Endothelial cell of umbilical vein (primary cell): ENCODE measurements around the gene SERPINI1. TPM values are rescaled to one million over a fixed set of nuclear protein-coding genes. Genes with fewer than 3 reads are reported as not detected.

Source experiments
- BruUV-seq: library from RNA; stranded (reverse); fragments of 400-500 nt; replicated peaks from 2 replicates; lab custom pipeline; 2021; lab: Mats Ljungman, UMichigan
- CTCF ChIA-PET: fragments of 300-600, 350-600 bp; sonication (Branson Sonifier 250); formaldehyde crosslinking; loops from one replicate; lab custom pipeline; 2021; ENCODE audit warnings: antibody characterized with exemption, inconsistent platforms; lab: Charles Lee
- POLR2A ChIA-PET: fragments of 300-600, 350-600 bp; sonication (Branson Sonifier 250); formaldehyde crosslinking; loops from one replicate; lab custom pipeline; 2021; ENCODE audit warnings: antibody characterized with exemption, inconsistent platforms; lab: Charles Lee
- DNase-seq: peaks from one replicate; pipeline ENCODE4 v3.0.0-alpha.2; 2011; ENCODE audit warnings: low read depth, low spot score
- FAIRE-seq: peaks from 2 replicates; lab custom pipeline; 2011; peaks lifted over from hg19 to GRCh38; lab: Jason Lieb, UNC
- H2AFZ ChIP-seq: 2 replicates; pipeline ENCODE4 v1.6.0; 2012; ENCODE audit warnings: low read depth, low read length, control low read depth, inconsistent platforms
- H3K27ac ChIP-seq: 2 replicates; pipeline ENCODE4 v1.5.1; 2011; ENCODE audit warnings: low read depth, mild to moderate bottlenecking, control low read depth, low read length, moderate library complexity; ENCODE audit not compliant: insufficient read depth
- H3K27me3 ChIP-seq, 2 experiments: 2 replicates each; pipeline versions ENCODE4 v1.6.0 to v1.6.1; 2011; ENCODE audit warnings: low read length in 2 of 2, mixed read lengths in 1 of 2; ENCODE audit not compliant: control insufficient read depth in 2 of 2, insufficient read depth in 2 of 2
- H3K36me3 ChIP-seq, 2 experiments: 2 replicates in 1 of 2; 3 replicates in 1 of 2; pipeline ENCODE4 v1.5.1; 2011; ENCODE audit warnings: low read length in 2 of 2, mild to moderate bottlenecking in 1 of 2, moderate library complexity in 1 of 2; ENCODE audit not compliant: control insufficient read depth in 2 of 2, insufficient read depth in 2 of 2; ENCODE audit errors: extremely low read depth in 1 of 2
- H3K4me1 ChIP-seq: 3 replicates; pipeline ENCODE4 v1.5.1; 2011; ENCODE audit warnings: mild to moderate bottlenecking, low read length; ENCODE audit not compliant: control insufficient read depth, insufficient read depth; ENCODE audit errors: extremely low read depth
- H3K4me2 ChIP-seq: 2 replicates; pipeline ENCODE4 v1.6.1; 2011; ENCODE audit warnings: low read length, control low read depth, mixed read lengths; ENCODE audit not compliant: insufficient read depth
- H3K4me3 ChIP-seq, 3 experiments: fragments of 200-600 bp in 1 of 3; sonication (generic), shearing (Covaris generic) in 1 of 3; replicated peaks in 1 of 3; 2 replicates each; pipeline ENCODE4 v1.5.1; 2011 to 2016; ENCODE audit warnings: control low read depth in 3 of 3, low read length in 3 of 3, mild to moderate bottlenecking in 2 of 3, inconsistent platforms in 1 of 3, low read depth in 1 of 3, moderate library complexity in 1 of 3; ENCODE audit not compliant: insufficient read depth in 1 of 3
- H3K79me2 ChIP-seq: 2 replicates; pipeline ENCODE4 v1.6.0; 2012; ENCODE audit warnings: low read length, inconsistent platforms; ENCODE audit not compliant: control insufficient read depth, insufficient read depth
- H3K9ac ChIP-seq: replicated peaks from 2 replicates; pipeline ENCODE3; 2011; ENCODE audit warnings: low read length, control low read depth; ENCODE audit not compliant: insufficient read depth; ENCODE audit errors: extremely low read depth
- H3K9me1 ChIP-seq: replicated peaks from 3 replicates; pipeline ENCODE4 v1.6.0; 2011; ENCODE audit warnings: mild to moderate bottlenecking, low read length; ENCODE audit not compliant: control insufficient read depth, insufficient read depth; ENCODE audit errors: extremely low read depth
- H3K9me3 ChIP-seq: replicated peaks from 2 replicates; pipeline ENCODE4 v1.5.1; 2012; ENCODE audit warnings: low read length, inconsistent platforms; ENCODE audit not compliant: control insufficient read depth, insufficient read depth
- H4K20me1 ChIP-seq: replicated peaks from 2 replicates; pipeline ENCODE3; 2011; ENCODE audit warnings: mild to moderate bottlenecking, low read length; ENCODE audit not compliant: control insufficient read depth, insufficient read depth; ENCODE audit errors: extremely low read depth
- EZH2 ChIP-seq: IDR thresholded peaks from 2 replicates; pipeline ENCODE4 v1.6.1; 2012; ENCODE audit warnings: borderline replicate concordance, low read depth, mild to moderate bottlenecking, moderate library complexity, low read length, inconsistent platforms; ENCODE audit not compliant: severe bottlenecking
- FOS ChIP-seq: IDR thresholded peaks from 2 replicates; pipeline ENCODE4 v1.6.1; 2011; ENCODE audit warnings: mild to moderate bottlenecking, low read length, moderate library complexity, borderline replicate concordance; ENCODE audit not compliant: insufficient read depth
- JUN ChIP-seq: IDR thresholded peaks from 2 replicates; pipeline ENCODE4 v1.6.1; 2011; ENCODE audit warnings: borderline replicate concordance, low read depth; ENCODE audit not compliant: insufficient read length, insufficient read depth
- MYC ChIP-seq: IDR thresholded peaks from one replicate; pipeline ENCODE4 v1.6.1; 2011; ENCODE audit warnings: mild to moderate bottlenecking, low read depth, low read length
- dilution Hi-C: fragments of 300-500 bp; cut with MboI; formaldehyde crosslinking; loops from one replicate; pipeline ENCODE4 v1.15.0; 2019; ENCODE audit warnings: low sequenced_read_pairs; ENCODE audit not compliant: extremely low pct_ligation_motif_present
- intact Hi-C: fragments of 100-400 bp; cut with micrococcal nuclease; formaldehyde crosslinking; loops from one replicate; pipeline ENCODE4 v1.10.0; 2022
- polyA plus RNA-seq, 4 experiments: library from polyadenylated mRNA; depleted of rRNA in 3 of 4; stranded (reverse) in 3 of 4; unstranded in 1 of 4; fragments of >200 nt; gene quantifications; 2 replicates each; pipeline versions ENCODE4 v1.2.1 to v1.2.3, GENCODE V29; 2011 to 2012; ENCODE audit warnings: missing spikeins in 1 of 4
- total RNA-seq: library from RNA; stranded (reverse); gene quantifications from 2 replicates; pipeline ENCODE4 v1.2.3, GENCODE V29; 2021
- TF ChIP-seq, protein P1 (sequence below): IDR thresholded peaks from 2 replicates; pipeline ENCODE4 v1.6.1; 2011; ENCODE audit not compliant: insufficient read depth, insufficient read length
- TF ChIP-seq, protein P2 (sequence below), 2 donors: IDR thresholded peaks; 1 replicate in 1 of 2; 2 replicates in 1 of 2; pipeline ENCODE4 v1.5.1; 2011; ENCODE audit warnings: low read length in 2 of 2, mild to moderate bottlenecking in 2 of 2, moderate library complexity in 2 of 2, control low read depth in 1 of 2, inconsistent platforms in 1 of 2, low read depth in 1 of 2; ENCODE audit not compliant: insufficient read depth in 1 of 2; ENCODE audit errors: extremely low read depth in 1 of 2

SERPINI1 gene
- total and polyA plus RNA-seq, 2 donors (not counting 3 experiments of a cell fraction or from before 2014, with no cell fraction given), result 0.22 to 0.28 TPM

DNA sequence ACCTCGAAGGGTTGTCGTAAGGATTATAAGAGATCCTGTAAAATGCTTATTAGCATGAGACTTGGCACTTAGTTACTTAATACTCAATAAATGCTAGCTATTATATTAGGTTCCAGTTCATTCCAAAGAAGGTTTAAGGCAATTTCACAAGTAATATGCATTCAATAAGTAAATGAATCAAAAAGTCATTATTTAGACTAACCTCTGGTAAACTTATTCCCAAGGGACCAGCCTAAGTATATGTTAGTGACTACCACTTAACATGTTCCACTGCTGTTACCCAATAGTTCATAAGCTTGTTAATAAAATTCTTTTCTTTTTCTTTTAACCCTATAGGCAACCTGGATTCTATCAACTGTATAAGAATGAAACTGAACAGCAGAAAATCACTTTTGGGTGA lies 5.9 kb upstream of the SERPINI1 start:
- ChIA-PET POLR2A (no interaction called here), CTCF (interaction anchor here (0.8 to 1.1 kb wide), 3 partner anchors 11 to 350 kb away, joined by 3 to 4 read pairs (median 3); partner anchors contain the start of gene ZBBX)
- BruUV-seq, result no TSS peak
- dilution Hi-C loops (no loop called here), intact Hi-C loops (no loop called here)
- Histone ChIP-seq H3K4me1 (peaks cover 10% of the 10 kb centered on the region), H3K79me2 (peaks cover 96% of the 10 kb centered on the region), H3K9me1 (no peaks in the 10 kb centered on the region), H3K4me3 (no peak overlapping the region), H3K4me2 (no peak overlapping the region), H4K20me1 (peaks cover 7% of the 10 kb centered on the region), H3K9ac (no peak overlapping the region), H2AFZ (no peak overlapping the region), H3K27ac (no peak overlapping the region), H3K9me3 (no peaks in the 10 kb centered on the region), H3K36me3 (no peaks in the 10 kb centered on the region), H3K27me3 (no peaks in the 10 kb centered on the region)
- DNase-seq (no peak), FAIRE-seq (no peak)
- TF ChIP-seq, protein P1, sequence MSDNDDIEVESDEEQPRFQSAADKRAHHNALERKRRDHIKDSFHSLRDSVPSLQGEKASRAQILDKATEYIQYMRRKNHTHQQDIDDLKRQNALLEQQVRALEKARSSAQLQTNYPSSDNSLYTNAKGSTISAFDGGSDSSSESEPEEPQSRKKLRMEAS, result no peak
- TF ChIP-seq EZH2 (no peak), MYC (no peak), FOS (no peak), JUN (no peak)
- TF ChIP-seq, protein P2, sequence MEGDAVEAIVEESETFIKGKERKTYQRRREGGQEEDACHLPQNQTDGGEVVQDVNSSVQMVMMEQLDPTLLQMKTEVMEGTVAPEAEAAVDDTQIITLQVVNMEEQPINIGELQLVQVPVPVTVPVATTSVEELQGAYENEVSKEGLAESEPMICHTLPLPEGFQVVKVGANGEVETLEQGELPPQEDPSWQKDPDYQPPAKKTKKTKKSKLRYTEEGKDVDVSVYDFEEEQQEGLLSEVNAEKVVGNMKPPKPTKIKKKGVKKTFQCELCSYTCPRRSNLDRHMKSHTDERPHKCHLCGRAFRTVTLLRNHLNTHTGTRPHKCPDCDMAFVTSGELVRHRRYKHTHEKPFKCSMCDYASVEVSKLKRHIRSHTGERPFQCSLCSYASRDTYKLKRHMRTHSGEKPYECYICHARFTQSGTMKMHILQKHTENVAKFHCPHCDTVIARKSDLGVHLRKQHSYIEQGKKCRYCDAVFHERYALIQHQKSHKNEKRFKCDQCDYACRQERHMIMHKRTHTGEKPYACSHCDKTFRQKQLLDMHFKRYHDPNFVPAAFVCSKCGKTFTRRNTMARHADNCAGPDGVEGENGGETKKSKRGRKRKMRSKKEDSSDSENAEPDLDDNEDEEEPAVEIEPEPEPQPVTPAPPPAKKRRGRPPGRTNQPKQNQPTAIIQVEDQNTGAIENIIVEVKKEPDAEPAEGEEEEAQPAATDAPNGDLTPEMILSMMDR (IDR thresholded peaks at IDR 0.05; ENCODE audit: extremely low read depth in 1 of 2, insufficient read depth in 1 of 2, low read depth in 1 of 2, low read length in 2 of 2), result no peak
